NCI-H2171 treated with DMSO at 0.1 percent for 48 hours (cell line): ENCODE data around the gene CDC42BPA.
"Not testable (repeated sequence)": the region's sequence is repeated elsewhere in the genome, so short reads cannot be mapped to it uniquely, and the experiment has no call there.

Experiments used
- DNase-seq: peaks from one replicate; lab custom pipeline; 2025; lab: John Stamatoyannopoulos, UW

The CDC42BPA gene

GRCh38 chr1:227255086-227255732 lies 63.1 kb downstream of the CDC42BPA start:
- no peak for DNase-seq

GRCh38 chr1:227253065-227253464 lies 65.2 kb downstream of the CDC42BPA start:
- no peak for DNase-seq

- DNase-seq = no peak
These were observed 72.5 kb downstream of the CDC42BPA start for GRCh38 chr1:227245613-227246320.

- no peak for DNase-seq
These were observed 73.8 kb downstream of the CDC42BPA start for GRCh38 chr1:227244339-227245118.

GRCh38 chr1:227242811-227243682 lies 75.2 kb downstream of the CDC42BPA start:
- DNase-seq = no peak

- DNase-seq = no peak
These were observed 77.3 kb downstream of the CDC42BPA start for GRCh38 chr1:227240983-227241382.

- peak; percentile 55 for DNase-seq
These were observed 83.3 kb downstream of the CDC42BPA start for GRCh38 chr1:227234998-227235405.

- DNase-seq = not testable (repeated sequence)
These were observed 87.2 kb downstream of the CDC42BPA start for GRCh38 chr1:227231128-227231527.

GRCh38 chr1:227228201-227228600 lies 90.1 kb downstream of the CDC42BPA start:
- no peak for DNase-seq

GRCh38 chr1:227227761-227228160 lies 90.5 kb downstream of the CDC42BPA start:
- no peak for DNase-seq

- DNase-seq = no peak
These were observed 92.5 kb downstream of the CDC42BPA start for GRCh38 chr1:227225715-227226346.

GRCh38 chr1:227223171-227223806 lies 95.0 kb downstream of the CDC42BPA start:
- DNase-seq = no peak

GRCh38 chr1:227219715-227220292 lies 98.5 kb downstream of the CDC42BPA start:
- DNase-seq = no peak

- DNase-seq = no peak
These were observed 99.3 kb downstream of the CDC42BPA start for GRCh38 chr1:227218870-227219573.

- DNase-seq = no peak
These were observed 102.3 kb downstream of the CDC42BPA start for GRCh38 chr1:227215863-227216510.

GRCh38 chr1:227214207-227214606 lies 104.1 kb downstream of the CDC42BPA start:
- no peak for DNase-seq

GRCh38 chr1:227213426-227213825 lies 104.9 kb downstream of the CDC42BPA start:
- no peak for DNase-seq

- no peak for DNase-seq
These were observed 106.1 kb downstream of the CDC42BPA start for GRCh38 chr1:227212164-227212563.

GRCh38 chr1:227210604-227211003 lies 107.7 kb downstream of the CDC42BPA start:
- DNase-seq = no peak
